HG03378 (cell line): Measurements from ENCODE around the gene CNNM4.

Source experiments
- ATAC-seq: cut with Tn5 transposase; IDR thresholded peaks from one replicate; pipeline ENCODE4 v1.9.1; 2021; ENCODE audit warnings: mild to moderate bottlenecking, moderate library complexity; ENCODE audit not compliant: unreplicated experiment

The CNNM4 gene

DNA sequence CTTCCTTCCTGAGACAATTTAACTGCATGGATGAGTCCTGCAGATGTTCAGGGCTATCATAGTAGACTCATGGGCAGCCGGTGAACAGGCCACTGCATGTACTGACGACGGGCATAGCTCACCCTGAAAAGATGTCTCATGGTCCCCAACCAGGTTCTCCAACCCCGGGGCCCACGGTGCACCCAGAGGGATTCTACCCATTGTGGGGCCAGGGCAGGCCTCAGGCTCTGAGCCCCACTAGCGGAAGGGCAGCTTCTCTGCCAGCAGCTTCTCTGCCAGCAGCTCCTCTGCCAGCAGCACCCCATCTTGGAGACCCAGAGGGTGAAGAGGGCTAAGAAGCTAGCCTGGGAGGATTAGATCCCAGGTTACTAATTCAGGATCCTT is 3.2 kb upstream of the CNNM4 start:
- no peak for ATAC-seq

DNA sequence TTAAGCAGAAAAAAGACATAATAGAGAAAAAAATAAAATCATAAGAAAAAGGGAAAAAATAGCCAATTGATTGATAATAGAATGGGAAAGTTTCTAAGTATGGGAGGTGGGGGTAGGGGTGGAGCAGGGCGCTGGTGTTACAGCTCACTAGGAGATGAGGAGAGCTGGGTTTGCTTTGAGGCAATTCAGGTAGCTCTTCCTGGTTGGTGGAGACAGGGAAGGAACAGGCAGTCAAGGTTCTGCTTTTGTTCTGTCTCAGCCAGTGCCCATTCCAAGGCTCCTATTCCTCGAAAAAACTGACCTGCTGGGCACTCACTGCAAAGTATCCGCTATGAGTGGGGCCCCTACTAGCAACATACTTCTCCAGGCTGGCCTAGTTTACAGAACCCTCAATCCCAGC is 1.7 kb upstream of the CNNM4 start:
- no peak for ATAC-seq

DNA sequence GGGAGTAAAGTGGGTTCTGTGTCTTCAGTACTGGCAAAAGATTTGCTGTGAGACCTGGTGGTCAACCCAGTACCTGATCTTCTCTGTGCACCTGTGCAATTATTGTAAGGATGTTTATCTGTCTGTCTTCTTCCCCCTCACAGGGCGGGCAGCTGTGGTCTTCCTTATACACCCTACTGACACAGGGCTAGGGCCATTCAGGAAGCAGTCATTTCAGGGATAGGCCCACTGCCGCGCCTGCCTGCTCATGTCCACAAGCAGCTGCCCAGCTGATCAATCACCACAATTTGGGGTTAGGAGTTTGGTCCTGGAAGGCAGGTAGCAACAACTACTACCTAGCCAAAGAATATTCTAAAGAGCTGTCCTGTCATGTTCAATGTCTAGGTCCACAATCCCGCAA is 1.2 kb upstream of the CNNM4 start:
- ATAC-seq: no peak

DNA sequence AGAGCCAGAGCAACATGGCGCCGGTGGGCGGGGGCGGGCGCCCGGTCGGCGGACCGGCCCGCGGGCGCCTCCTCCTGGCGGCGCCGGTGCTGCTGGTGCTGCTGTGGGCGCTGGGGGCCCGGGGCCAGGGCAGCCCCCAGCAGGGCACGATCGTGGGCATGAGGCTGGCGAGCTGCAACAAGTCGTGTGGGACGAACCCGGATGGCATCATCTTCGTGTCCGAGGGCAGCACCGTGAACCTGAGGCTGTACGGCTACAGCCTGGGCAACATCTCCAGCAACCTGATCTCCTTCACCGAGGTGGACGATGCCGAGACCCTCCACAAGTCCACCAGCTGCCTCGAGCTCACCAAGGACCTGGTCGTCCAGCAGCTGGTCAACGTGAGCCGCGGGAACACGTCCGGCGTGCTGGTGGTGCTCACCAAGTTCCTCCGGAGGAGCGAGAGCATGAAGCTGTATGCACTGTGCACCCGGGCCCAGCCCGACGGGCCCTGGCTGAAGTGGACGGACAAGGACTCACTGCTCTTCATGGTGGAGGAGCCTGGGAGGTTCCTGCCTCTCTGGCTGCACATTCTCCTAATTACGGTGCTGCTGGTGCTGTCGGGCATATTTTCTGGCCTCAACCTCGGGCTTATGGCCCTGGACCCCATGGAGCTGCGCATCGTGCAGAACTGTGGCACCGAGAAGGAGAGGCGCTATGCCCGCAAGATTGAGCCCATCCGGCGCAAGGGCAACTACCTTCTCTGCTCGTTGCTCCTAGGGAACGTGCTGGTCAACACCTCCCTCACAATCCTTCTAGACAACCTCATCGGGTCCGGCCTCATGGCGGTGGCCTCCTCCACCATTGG is 507 bp downstream of the CNNM4 start:
- peak; percentile 26 for ATAC-seq

DNA sequence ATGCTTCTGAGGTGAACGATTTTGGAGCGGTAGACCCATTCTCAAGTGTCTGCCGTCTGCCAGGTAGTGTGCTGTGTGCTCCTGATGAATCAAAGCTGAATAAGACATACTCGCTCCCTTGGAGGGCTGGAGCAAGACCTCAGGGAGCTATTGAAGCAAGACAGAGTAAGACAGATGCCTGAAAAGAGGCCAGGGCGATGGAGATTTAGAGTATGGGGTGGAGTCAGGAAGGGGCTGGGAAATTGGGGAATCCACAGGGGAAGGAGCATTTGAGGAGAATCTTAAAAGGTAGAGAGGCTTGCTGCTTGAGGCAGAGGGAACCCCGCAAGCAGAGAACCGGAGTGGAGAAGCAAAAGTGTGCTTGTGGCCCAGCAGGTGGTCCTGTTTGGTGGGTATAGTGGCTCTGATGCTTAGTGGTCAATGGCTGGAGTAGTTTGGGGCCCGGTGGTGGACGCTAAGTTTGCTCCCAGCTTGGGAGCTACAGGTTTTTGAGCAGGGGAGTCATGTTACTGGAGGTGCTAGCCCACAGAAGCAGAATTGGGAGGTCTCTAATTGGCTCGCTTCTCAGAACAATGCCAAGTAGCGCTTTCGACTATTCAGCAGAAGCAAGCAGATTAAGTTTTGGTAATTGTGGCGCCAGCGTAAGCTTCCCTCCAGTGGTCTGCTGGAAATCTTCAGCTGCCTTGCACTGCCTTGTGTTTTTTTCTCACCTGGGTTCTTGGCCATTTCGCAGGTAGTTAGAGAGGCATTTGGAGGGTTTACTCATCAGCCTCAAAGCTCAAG is 2.0 kb downstream of the CNNM4 start:
- no peak for ATAC-seq

DNA sequence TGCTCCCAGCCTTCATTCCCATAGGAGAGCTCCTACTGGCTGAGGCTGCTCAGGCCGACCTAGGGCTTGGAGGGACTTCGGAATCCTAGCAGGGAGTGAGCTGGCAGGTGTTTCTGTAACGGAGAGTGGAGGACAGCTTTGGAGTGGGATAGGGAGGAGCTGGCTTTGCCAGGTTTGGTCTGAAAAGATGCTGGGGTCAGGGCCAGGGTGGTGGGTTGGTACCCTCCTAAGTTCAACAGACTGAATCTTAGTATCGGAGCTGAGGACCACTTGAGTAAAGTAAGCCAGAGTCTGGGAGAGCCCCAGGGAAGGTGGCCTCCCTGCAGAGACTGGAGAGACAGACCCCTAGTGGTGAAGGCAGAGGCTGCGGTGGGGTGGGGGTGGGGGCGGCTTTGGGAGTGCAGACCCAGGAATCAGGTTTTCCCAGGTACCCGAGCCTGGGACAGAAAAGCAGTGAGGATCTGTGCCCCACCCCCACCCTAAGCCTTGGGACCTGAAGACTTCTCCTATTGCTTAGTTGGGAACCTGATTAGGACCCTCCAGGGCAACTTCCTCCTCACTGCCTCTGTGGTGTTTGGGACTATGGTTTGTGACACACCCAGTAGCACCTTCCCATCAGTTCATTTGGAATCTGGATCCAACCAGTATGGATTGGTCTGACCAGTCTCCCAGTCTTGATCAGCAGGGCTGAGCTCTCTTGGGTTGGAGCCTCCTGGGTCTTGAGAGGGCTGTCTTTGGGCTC is 3.0 kb downstream of the CNNM4 start:
- ATAC-seq: no peak

DNA sequence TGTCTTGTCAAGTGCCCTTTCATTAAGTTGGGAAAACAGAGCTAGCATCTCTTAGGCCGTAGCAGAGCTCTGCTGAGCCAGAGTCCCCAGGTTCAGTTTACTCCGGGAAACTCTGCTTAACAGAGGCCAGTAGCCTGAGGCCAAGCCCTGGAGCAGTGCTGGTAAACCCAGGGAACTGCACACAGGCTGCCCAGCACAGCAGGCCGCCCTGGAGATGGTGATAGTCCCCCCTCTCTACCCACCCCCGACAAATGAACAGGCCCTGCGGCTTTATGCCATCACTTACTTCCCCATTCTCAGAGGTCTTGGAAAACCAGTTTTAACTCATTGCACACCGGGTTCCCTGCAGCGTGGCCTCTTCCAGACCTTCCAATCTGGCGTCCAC is 3.5 kb downstream of the CNNM4 start:
- ATAC-seq: no peak

DNA sequence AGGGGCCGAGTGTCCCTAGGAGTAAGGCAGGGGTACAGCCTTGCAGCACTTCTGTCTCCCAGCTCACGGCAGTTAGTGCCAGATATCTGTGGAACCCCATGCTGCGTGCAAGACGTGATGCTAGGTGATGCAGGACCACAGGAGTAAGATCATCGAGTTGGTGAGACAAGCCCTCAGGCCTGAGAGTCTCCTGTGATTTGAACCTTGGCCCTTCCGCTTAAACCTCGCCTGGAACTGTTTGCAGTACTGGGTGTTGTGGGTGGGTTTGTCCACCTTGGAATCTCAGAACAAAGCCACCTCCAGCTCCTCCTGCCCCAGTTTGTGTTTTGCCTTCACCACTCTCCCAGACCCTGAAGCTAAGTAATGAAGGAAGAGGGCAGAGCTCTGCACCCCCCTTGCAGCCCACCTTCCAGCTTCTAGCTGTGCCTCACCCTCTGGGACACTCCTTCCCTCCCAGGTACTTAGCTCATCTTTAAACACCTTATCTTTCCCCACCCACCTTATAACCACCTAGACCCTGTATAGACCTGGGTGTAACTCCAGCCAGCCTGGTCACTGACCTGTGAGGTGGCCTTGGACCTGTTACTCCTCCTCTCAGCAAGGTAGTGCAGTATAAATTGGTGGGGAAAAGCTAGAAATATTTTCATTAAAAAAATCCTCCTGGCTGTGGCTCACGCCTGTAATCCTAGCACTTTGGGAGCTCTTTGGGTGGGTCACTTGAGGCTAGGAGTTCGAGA is 6.6 kb downstream of the CNNM4 start:
- no peak for ATAC-seq

DNA sequence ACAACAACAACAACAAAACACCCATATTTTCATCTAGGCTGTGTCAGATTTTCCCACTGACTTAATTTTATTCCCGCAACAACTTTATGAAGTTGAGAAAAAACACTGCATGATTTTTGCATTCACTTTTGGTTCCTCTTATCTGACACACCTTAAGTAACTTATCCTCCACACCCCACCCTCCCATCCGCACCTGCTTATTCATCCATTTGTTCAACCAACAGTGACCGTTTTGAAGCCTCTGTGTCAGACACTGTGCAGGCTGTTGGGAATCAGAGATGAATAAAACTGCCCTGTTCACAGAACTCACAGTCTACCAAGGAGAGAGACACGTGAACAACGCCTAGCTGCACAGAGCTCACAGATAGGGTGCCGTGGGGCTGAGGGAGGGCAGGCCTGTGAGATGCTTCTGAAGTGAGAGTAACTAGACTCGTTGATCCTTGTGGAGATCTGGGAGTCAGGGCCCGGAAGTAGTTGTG is 7.4 kb downstream of the CNNM4 start:
- no peak for ATAC-seq

DNA sequence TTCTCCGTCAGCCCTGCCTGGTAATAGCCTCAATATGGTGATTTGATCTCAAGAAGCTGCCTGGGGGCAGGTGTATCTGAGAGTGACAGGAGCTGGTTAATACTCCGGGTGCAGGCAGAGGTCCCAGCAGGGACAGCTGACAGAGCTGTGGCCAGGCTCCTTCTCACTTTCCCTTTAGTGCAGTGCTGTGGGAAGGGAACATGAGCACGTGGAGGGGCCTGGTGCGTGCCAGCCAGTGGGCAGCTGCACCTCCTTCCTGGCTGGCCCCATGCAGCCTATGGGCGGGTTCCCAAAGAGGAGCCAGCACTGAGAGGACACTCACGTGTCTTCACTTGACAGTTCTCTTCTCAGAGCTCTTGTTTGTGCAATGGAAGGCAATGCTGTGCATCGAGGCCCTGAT is 9.1 kb downstream of the CNNM4 start:
- no peak for ATAC-seq

DNA sequence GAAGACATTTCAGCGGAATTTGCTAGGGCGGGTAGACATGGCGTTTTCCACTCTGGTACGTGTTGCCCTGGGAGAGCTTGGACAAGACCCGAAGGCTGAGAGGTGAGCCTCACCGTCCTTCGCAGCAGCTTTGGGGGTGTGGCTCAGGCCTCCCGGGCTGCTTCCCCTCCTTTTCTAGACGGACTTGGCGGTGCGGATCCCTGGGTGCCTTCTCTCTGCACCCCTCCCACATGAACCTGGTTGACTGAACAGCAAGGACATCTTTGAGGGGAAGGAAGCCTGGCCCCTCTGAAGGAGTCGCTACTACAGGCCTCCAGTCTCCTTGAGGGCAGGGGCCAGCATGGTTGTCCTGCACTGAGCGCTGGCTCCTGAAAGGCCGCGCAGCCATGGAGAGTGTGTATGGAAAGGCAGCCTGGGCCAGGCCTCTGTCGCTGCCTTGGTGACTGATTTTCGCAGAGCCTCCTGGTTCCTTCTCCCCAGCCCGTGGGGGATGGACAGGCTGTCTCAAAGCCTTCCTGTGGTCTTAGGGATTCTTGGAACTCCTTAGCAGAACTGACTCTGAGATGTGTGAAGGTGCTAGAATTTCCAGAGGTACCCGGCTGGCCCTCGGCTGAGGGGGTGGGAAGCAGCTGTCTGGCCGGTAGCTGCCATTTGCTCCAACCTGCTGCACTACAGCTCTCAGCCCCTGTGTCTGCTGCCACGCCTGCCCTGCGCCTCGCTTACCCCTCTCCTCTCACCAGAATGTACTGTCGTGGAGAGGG is 9.9 kb downstream of the CNNM4 start:
- ATAC-seq: no peak

DNA sequence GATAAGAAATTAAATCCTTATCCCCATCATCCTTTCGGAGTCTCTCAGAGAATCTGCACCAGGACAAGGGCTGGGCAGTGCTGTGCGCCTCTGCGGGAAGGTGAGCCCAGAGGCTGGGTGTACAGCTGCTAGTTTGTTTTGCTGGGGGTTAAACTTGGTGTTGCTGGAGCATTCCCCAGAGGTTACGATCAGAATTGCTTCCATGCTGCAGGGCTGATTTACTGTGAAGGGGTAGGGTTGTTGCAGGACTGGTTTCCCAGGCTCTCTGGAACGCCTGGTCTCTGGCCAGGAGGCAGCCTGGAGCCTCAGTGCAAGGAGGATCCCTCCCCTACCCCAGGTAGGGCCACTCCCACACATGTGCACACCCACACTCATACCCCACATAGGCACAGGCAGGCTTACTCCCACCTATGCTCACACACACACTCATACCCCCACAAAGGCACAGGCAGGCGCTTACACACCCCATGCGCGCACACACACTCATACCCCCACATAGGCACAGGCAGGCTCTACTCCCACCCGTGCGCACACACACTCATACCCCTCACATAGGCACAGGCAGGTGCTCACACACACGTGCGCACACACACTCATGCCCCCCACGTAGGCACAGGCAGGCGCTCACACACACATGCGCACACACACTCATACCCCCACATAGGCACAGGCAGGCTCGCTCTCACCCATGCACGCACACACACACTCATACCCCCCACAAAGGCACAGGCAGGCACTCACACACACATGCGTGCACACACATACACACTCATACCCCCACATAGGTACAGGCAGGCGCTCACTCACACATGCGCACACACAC is 11.3 kb downstream of the CNNM4 start:
- ATAC-seq: no peak

DNA sequence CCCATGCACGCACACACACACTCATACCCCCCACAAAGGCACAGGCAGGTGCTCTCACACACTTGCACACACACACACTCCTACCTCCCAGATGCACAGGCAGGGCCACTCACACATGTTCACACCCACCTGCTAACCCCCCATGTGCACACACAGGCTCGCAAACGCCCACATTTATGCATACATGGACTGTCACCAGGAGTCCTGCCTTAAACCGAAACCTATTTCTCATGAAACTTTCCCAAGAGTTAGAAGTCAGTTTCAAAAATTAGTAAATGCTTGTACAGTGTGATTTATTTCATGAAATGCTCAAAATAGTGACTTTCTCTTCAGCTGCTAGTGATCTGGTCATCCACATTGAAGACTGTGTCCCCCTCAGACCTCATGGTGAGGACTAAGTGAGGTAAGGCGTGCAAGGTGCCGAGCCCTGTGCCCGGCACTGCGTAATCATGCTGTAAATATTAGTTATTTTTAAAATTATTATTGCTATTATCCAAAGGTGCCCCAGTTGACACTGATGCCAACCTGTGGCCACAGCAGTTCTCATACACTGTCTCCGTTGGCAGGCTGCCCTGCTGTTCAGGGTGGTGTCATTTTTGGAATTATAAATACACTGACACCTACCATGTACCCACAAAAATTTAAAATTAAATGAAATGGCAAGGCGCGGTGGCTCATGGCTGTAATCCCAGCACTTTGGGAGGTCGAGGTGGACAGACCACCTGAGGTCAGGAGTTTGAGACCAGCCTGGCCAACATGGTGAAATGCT is 12.4 kb downstream of the CNNM4 start:
- peak; percentile 37 for ATAC-seq

DNA sequence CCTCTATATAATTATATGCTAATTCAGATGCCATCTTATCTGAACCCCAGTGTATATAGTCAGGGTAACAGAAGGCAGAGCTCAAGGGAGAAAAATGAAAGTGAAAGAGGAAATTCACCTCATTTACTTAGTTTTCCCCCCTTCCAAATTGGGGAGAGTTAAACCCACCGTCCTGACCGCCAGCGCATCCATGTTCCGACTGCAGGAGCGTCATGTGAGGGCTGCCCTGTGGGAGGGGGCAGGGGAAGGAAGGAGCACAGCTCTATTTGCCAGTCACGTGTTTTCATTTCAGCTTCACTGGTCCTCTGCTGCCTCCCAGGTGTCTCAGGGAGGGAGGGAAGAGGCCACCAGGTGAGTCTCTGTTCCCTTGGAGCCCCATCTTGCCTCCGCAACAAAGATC is 13.2 kb downstream of the CNNM4 start:
- ATAC-seq: no peak

DNA sequence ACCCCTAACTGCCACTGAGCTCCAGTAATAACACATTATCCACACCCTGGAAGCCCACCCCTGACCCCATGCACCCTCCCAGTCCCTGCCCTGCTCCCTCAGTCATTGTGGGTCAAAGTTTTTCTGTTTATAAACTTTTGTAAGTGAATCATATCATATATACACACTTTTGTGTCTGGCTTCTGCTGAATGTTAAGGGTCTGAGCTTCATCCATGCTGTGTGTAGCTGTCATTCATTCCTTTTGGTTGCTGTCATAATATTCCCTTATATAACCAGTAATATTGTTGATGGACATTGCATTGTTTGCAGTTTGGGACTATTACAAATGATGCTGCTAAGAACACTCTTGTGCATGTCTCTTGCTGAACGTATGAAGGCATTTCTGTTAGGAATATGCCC is 14.5 kb downstream of the CNNM4 start:
- no peak for ATAC-seq

DNA sequence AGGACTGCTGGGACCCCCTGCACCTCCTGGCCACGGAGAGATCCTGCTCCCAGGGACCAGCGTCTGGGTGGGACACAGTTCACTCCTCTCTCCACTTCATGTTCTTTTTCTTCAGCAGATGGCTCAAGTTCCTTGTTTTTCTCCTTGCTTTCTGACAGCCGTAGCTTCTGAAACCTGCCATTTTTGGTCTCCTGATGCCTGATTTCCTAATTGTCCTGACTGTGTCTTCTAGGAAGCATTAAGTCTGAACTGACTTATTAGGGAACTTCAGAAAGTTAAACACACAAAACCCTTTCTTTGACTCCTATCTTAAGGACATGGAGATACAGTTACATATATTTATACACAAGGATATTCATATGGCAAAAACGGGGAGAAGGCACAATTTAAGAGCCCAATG is 22.7 kb downstream of the CNNM4 start:
- ATAC-seq: no peak

DNA sequence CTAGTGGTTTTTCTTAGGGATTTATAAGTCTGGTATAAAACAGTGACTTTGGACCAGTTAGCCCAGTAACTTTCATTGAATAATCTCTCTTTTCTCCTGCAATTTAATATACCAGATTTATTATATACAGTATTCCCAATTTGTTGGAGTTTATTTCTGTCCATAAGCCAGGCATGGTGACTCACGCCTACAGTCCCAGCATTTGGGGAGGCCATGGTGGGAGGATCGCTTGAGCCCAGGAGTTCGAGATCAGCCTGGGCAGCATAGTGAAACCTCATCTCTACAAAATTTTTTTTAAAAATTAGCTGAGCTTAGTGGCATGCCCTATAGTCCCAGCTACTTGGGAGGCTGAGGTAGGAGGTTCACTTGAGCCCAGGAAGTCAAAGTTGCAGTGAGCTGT is 26.7 kb downstream of the CNNM4 start:
- ATAC-seq: no peak

DNA sequence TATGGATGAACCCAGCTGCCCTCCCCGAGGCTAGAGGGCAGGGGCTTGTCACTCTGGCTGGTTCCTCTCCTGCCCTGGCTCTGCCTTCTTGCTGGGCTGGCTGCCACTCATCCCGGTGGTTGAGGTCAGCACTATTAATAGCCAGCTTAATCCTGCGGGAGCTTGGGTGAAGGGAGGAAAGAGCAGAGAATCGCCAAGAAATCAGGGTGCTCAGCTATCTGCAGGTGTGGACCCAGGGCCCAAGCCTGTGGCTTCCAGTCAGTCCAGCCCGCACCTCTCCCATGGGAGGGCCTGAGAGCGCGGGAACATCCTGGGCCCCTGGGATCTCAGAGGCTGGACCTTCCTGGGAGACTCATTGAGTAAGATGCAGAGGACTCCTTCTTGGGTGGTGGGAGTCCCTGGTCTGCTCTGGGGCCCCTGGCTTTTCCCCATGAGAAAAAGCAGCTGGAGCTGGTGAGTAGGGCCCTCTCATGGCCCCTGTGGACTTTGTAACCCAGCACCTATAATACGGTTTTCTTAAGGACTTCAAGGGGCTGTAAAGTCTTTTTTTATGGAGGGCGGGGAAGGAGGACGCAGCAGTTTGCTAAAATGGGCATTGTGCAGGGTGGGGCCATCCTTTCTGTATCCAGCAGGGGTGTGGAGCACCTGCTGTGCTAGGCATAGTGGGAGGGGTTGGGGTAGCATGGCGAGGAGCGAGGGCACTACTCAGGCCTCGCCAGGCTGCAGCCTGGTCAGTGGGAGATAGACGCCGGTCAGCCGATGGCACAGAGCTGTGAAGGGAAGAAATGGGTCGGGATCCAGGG is 27.9 kb downstream of the CNNM4 start:
- no peak for ATAC-seq
